Stimulated activated CD8-positive, alpha-beta memory T cell treated with anti-CD3 and anti-CD28 coated beads, Interleukin-2, amount 100 ng/mL, for 1 hour (primary cell): Measurements from ENCODE around the gene KIAA0319L.

ENCODE experiments used
- DNase-seq, 2 donors: peaks; one replicate each; pipeline ENCODE4 v3.0.0-alpha.2; 2020; ENCODE audit warnings: low read depth in 2 of 2

KIAA0319L gene

GRCh38 chr1:35537806-35538205, 19.4 kb downstream of the KIAA0319L start:
- no peak for DNase-seq

GRCh38 chr1:35536556-35537162, 20.5 kb downstream of the KIAA0319L start:
- no peak for DNase-seq

DNA sequence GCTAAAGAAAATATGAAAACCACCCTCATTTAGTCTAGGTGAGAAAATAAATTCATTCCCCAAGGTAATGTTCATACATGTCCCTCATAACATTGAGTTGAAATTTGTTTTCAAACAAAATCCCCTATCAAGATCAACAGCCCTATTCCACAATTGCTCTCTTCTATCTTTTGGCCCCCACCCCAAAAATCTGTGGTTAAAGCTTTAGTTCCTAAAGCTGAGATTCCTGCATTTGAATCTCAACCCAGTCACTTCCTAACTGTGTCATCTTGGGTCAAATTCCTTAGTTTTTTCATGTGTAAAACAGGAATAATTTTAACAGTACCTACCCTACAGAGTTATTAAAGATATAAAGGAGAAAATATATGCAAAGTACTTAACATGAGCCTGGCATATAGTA, 22.0 kb downstream of the KIAA0319L start:
- DNase-seq = no peak

DNA sequence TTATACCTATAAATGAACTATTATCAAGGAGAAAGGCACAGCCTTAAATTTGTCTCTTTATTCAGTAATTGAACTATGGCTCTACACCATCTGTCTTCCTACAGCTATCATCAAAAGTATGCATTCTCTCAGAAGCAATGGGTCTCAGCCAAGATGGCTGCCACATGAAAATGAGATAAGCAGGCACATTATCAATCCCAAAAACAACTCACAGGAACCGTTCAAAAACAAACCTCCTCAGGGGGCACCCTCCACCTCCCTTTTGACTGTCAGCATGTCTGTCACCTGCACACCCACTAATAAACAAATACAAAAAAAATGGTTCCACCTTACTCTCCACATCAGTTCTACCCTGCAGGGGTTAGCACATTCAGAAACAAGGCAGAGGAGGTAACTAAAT, 23.6 kb downstream of the KIAA0319L start:
- no peak for DNase-seq

DNA sequence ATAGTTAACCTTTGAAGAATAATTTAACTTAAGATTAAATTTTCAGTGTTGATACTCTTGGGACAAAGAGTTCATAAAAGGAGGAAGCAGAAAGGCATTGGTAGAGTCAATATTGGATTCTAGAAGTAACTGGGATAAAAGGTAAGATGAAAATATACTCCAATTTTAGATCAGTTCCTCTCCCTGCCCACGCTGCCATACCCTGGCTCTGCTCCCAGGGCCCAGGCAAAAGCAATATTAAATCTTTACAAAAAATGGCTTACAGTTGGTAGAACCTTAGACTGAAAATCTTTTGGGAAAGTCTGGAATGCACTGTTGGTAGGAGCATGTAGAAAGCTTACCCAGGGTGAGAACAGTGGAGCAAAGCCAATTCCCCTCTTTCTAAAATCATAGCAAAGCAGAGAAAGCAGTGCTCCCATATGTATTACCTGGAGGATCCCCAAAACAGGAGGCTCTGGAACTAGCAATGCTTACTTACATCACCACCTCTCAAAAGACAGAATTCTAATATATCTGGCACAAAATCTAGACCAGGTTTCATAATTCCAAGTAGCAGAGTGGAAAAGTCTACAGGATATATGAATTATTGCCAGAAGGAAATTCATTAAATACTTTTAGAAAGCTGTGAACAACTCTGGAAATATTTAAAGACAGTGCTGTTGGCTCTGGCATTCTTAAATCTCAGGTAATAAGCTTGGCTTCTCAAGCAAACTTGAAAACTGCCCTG, 24.5 kb downstream of the KIAA0319L start:
- DNase-seq = no peak

GRCh38 chr1:35531368-35531767, 25.8 kb downstream of the KIAA0319L start:
- DNase-seq = no peak

GRCh38 chr1:35530946-35531345, 26.3 kb downstream of the KIAA0319L start:
- no peak for DNase-seq

DNA sequence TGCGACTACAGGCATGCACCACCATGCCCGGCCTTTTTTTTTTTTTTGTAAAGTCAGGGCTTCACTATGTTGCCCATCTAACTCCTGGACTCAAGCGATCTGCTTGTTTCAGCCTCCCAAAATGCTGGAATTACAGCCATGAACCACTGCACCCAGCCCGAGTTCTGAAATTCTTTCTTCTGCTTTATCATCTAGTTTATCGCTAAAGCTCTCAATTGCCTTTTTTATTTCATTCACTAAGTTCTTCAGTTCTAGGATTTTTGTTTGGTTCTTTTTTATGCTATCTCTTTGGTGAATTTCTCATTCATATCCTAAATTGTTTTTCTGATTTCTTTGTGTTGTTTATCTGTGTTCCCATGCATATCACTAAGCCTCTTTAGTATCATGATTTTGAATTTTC, 27.0 kb downstream of the KIAA0319L start:
- no peak for DNase-seq

- no peak for DNase-seq
Measured at GRCh38 chr1:35524106-35524505, 33.1 kb downstream of the KIAA0319L start.

DNA sequence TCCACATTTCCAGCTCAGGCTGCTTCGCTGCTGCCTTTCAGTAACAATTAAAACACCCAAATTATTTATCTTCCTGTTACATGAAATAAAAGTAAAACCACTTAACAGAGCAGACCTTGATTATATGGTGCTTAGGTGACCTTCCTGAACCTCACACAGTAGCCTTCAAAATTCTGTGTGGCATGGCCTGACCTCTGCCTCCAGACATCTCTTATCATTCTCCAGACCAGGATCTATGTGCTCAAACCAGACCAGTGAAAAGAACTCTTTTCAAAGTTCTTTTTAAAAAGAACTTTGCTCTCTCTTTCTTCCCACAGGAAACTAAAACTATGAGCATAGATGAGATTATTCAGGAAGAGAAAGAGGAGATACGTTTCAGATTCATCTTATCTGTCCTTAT, 37.8 kb downstream of the KIAA0319L start:
- DNase-seq = no peak

DNA sequence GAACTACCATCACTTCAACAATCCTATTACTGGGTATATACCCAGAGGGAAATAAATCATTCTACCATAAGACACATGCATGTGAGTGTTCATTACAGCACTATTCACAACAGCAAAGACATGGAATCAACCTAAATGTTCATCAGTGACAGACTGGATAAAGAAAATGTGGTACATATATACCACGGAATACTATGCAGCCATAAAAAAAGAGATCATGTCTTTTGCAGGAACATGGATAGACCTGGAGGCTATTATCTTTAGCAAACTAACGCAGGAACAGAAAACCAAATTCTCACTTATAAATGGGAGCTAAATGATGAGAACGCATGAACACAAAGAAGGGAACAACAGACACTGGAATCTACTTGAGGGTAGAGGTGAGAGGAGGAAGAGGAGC, 39.0 kb downstream of the KIAA0319L start:
- DNase-seq = no peak

- DNase-seq = no peak
Measured at GRCh38 chr1:35511305-35511704, 45.9 kb downstream of the KIAA0319L start.

- DNase-seq = no peak
Measured at GRCh38 chr1:35509558-35509957, 47.6 kb downstream of the KIAA0319L start.

GRCh38 chr1:35507947-35508346, 49.3 kb downstream of the KIAA0319L start:
- no peak for DNase-seq

DNA sequence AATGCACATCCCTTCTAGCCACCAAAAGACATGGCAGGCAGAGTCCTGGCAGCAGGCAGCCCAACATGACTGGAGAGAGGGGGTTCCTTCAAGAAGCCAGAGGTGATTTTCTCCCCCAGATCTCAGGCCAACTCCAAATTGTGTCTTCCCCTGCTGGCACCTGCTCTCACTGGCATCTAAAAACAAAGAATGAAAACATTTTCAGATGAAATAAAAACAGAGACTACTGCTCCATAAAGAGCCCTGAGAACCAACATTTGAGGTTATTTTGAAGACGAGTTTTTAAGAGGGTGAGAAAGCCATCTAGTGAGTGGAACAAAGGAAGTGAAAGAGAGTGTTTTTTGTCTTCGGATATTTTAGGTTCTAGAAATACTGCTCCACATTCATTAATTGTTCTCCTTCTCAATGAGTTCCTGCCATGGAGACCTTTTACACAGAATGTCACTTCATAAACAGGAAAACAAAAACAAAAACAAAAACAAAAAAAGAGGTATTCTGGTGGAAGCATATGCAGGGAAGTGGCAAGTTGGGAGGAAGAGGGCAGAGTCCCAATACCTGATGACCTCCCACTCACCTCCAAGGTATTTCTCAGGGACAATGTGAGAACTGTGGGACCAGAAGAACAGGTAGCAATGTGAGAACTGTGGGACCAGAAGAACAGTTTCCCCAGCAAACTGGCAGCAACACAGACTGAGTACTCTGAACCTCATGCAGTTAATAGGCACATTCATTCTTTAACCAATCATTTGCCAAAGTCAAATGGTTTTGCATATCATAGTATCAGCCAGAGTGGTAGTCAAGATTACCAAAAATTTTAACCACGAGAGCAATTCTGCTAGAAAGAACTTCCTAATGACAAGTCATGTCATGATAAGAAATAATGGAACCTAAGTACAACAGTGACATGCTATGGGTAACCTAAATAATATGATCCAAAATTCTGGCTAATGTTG, 50.0 kb downstream of the KIAA0319L start:
- DNase-seq = no peak

DNA sequence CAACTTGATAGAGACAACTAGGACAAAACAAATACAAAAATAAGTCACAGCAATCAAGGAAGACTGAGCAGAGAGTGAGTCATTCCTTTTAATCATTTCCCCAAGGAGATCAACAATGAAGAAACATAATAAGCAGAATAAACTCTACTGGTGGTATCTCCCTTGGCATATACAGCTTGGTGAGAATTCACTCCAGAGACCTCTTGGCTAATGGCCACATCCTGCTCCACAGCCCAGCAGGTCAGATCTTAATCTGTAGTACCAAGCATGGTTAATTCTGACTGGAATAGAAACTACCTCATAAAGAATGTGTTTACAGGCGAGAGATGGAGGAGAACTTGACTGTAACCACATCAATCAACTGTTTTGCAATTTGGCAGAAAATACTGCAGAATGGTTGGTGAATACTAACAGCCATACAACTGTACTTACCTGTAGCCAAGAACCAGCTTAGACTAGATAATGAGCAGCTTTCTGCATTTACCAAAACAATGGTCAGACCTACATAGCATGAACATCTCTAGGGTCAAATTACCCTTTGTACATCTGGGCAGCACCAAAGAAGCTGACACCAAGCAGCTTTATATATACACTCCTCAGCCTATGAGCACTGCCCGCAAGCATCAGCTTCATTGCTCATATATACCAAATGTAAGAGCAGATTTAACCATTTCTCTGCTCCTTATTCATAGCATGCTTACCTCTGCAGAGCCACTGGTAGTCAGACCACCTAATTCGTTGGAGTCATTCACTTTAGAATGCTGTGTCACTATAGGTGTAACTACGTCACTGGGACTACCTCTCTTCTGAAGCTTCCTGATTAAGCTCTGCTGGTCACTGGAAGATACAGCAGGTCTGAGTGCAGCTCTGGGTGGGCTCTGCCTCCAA, 51.0 kb downstream of the KIAA0319L start:
- DNase-seq = no peak

GRCh38 chr1:35502242-35502641, 55.0 kb downstream of the KIAA0319L start:
- no peak for DNase-seq

GRCh38 chr1:35500439-35500838, 56.8 kb downstream of the KIAA0319L start:
- no peak for DNase-seq

- DNase-seq = peak in 1 of 2 donors; percentile 12
Measured at GRCh38 chr1:35499652-35500176, 57.5 kb downstream of the KIAA0319L start.

DNA sequence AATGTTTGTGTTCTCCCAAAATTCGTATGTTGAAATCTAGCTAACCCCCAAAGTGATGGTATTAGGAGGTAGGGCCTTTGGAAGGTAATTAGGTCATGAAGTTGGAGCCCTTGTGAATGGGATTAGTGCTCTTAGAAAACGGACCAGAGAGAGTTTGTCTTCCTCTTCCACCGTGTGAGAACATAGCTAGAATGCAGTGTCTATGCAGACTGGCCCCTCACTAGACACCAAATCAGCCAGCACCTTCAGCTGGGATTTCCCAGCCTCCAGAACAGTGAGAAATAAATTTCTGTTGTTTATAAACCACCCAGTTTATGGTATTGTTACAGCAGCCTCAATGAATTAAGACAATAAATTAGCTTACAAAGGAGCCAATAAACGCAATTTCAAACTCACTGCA, 58.0 kb downstream of the KIAA0319L start:
- DNase-seq = no peak

DNA sequence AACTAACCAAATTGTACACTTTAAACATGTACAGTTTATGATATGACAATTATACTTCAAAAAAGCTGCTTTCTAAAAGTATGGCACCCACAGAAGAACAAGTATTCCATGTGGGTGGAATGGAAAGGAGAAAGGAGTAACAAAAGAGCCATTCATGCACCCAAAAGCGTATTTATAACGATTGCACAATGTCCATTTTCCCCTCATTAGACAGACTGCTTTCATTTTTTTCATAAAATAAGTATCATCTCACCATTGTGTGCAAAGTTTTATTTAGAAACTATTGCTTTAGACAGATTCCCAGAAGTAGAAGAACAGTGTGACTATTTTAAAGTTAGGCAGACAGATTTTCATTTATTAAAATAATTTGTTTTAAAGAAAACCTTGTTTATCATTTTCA, 59.6 kb downstream of the KIAA0319L start:
- DNase-seq = no peak
